ENCODE data around the gene RPRD2. TPM values are rescaled to one million over a fixed set of nuclear protein-coding genes. Genes with fewer than 3 reads are reported as not detected.

Gene RPRD2
- total RNA-seq, 1 donor from 2014 or later = 26.0 TPM

DNA sequence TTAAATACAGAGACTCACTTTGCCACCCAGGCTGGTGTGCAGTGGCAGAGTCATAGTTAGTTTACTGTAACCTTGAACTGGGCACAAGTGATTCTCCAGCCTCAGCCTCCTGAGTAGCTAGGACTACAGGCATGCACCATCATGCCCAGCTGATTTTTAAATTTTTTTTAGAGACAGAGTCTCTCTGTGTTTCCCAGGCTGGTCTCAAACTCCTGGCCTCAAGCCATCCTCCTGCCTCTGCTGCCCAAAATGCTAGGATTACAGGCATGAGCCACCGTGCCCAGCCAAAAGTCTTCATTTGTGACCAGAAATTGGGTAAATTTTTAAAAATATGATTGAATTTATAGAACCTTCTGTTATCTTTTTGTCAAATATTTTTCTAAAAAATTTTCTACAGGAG, 105.3 kb downstream of the RPRD2 start:
- no peak overlapping the region for H3K4me3 Mint-ChIP-seq (ENCODE audit: unreplicated experiment)
- Histone ChIP-seq H3K4me3 (ENCODE audit: insufficient read depth, low read depth, low read length) (no peak overlapping the region), H4K20me1 (ENCODE audit: insufficient read depth, low read length) (peaks cover 2% of the 10 kb centered on the region), H3K9ac (ENCODE audit: low read length) (no peak overlapping the region), H3K27ac (ENCODE audit: low read depth, low read length) (no peak overlapping the region), H3K4me2 (ENCODE audit: low read length) (no peak overlapping the region), H3K9me3 (ENCODE audit: insufficient read depth, low read depth, low read length) (no peaks in the 10 kb centered on the region), H3K79me2 (ENCODE audit: insufficient read depth, low read length) (no peaks in the 10 kb centered on the region), H3K4me1 (ENCODE audit: insufficient read depth, low read length) (no peaks in the 10 kb centered on the region), H3K36me3 (ENCODE audit: insufficient read depth, low read length) (peaks cover 21% of the 10 kb centered on the region), H2AFZ (ENCODE audit: low read depth, low read length) (no peak overlapping the region), H3K27me3 (ENCODE audit: insufficient read depth, low read length) (no peaks in the 10 kb centered on the region)
- no peak for DNase-seq (ENCODE audit: low read depth)
- H3K9me3 Mint-ChIP-seq (ENCODE audit: unreplicated experiment) = no peaks in the 10 kb centered on the region
- no peaks in the 10 kb centered on the region for H3K4me1 Mint-ChIP-seq (ENCODE audit: low read depth, unreplicated experiment)
- no peak overlapping the region for H3K27ac Mint-ChIP-seq (ENCODE audit: unreplicated experiment)
- FAIRE-seq = no peak
- TF ChIP-seq CTCF (IDR thresholded peaks at IDR 0.05; ENCODE audit: insufficient read depth, low read depth, low read length) (no peak), EZH2 (IDR thresholded peaks at IDR 0.05; ENCODE audit: insufficient read depth, low read length) (no peak)
- peaks cover 17% of the 10 kb centered on the region for H3K36me3 Mint-ChIP-seq (ENCODE audit: low read depth, unreplicated experiment)
- no peaks in the 10 kb centered on the region for H3K27me3 Mint-ChIP-seq (ENCODE audit: low read depth, unreplicated experiment)

DNA sequence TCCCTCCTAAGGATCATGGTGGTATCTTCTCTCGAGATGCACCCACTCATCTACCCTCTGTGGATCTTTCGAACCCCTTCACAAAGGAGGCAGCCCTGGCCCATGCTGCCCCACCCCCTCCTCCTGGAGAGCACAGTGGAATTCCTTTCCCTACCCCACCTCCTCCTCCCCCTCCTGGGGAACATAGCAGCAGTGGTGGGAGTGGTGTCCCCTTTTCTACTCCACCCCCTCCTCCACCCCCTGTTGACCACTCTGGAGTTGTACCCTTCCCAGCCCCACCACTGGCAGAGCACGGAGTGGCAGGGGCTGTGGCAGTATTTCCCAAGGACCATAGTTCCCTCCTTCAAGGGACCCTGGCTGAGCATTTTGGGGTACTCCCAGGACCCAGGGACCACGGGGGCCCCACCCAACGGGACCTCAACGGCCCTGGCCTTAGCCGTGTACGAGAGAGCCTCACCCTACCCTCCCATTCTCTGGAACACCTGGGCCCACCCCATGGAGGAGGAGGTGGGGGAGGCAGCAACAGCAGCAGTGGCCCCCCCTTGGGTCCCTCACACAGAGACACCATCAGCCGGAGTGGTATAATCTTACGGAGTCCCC, 108.8 kb downstream of the RPRD2 start:
- FAIRE-seq (no peak), DNase-seq (ENCODE audit: low read depth) (no peak)
- Mint-ChIP-seq H3K27me3 (ENCODE audit: low read depth, unreplicated experiment) (no peaks in the 10 kb centered on the region), H3K27ac (ENCODE audit: unreplicated experiment) (no peak overlapping the region), H3K4me1 (ENCODE audit: low read depth, unreplicated experiment) (peaks cover 16% of the 10 kb centered on the region), H3K9me3 (ENCODE audit: unreplicated experiment) (no peaks in the 10 kb centered on the region), H3K4me3 (ENCODE audit: unreplicated experiment) (no peak overlapping the region), H3K36me3 (ENCODE audit: low read depth, unreplicated experiment) (peaks cover 14% of the 10 kb centered on the region)
- H3K36me3 ChIP-seq (ENCODE audit: insufficient read depth, low read length) = peaks cover 21% of the 10 kb centered on the region
- no peak overlapping the region for H3K4me3 ChIP-seq (ENCODE audit: insufficient read depth, low read depth, low read length)
- no peak overlapping the region for H3K27ac ChIP-seq (ENCODE audit: low read depth, low read length)
- H4K20me1 ChIP-seq (ENCODE audit: insufficient read depth, low read length) = no peaks in the 10 kb centered on the region
- no peak overlapping the region for H3K4me2 ChIP-seq (ENCODE audit: low read length)
- H3K9me3 ChIP-seq (ENCODE audit: insufficient read depth, low read depth, low read length) = no peaks in the 10 kb centered on the region
- no peak overlapping the region for H3K9ac ChIP-seq (ENCODE audit: low read length)
- H3K4me1 ChIP-seq (ENCODE audit: insufficient read depth, low read length) = peaks cover 5% of the 10 kb centered on the region
- H3K79me2 ChIP-seq (ENCODE audit: insufficient read depth, low read length) = no peaks in the 10 kb centered on the region
- no peak overlapping the region for H2AFZ ChIP-seq (ENCODE audit: low read depth, low read length)
- TF ChIP-seq EZH2 (IDR thresholded peaks at IDR 0.05; ENCODE audit: insufficient read depth, low read length) (no peak), CTCF (IDR thresholded peaks at IDR 0.05; ENCODE audit: insufficient read depth, low read depth, low read length) (no peak)
- H3K27me3 ChIP-seq (ENCODE audit: insufficient read depth, low read length) = no peaks in the 10 kb centered on the region

DNA sequence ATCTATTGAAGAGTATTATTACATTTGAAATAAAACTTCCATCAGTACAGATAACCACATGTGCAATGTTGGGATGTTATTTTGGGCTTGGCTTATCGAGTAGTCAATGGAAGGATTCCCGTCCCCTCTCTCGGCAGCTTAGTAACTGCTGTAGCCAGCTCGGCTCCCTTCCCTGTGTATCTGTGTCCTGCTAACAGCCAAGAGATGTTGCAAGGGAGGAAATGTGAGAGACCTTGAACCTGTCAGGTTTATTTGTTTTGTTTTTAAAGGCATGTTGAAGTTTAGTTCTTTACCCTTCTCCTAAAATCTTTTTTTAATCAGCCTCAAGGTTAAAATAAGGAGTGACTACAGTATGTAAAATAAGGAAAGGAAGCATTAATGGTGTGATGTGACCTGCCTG, 109.7 kb downstream of the RPRD2 start:
- peaks cover 14% of the 10 kb centered on the region for H3K36me3 Mint-ChIP-seq (ENCODE audit: low read depth, unreplicated experiment)
- no peak for DNase-seq (ENCODE audit: low read depth)
- no peak overlapping the region for H3K4me3 Mint-ChIP-seq (ENCODE audit: unreplicated experiment)
- no peaks in the 10 kb centered on the region for H3K9me3 Mint-ChIP-seq (ENCODE audit: unreplicated experiment)
- no peak for FAIRE-seq
- Histone ChIP-seq H3K9ac (ENCODE audit: low read length) (no peak overlapping the region), H3K79me2 (ENCODE audit: insufficient read depth, low read length) (no peaks in the 10 kb centered on the region), H3K27ac (ENCODE audit: low read depth, low read length) (no peak overlapping the region), H3K36me3 (ENCODE audit: insufficient read depth, low read length) (peaks cover 21% of the 10 kb centered on the region), H2AFZ (ENCODE audit: low read depth, low read length) (no peak overlapping the region), H3K4me2 (ENCODE audit: low read length) (no peak overlapping the region), H4K20me1 (ENCODE audit: insufficient read depth, low read length) (no peaks in the 10 kb centered on the region), H3K9me3 (ENCODE audit: insufficient read depth, low read depth, low read length) (no peaks in the 10 kb centered on the region), H3K4me3 (ENCODE audit: insufficient read depth, low read depth, low read length) (no peak overlapping the region), H3K27me3 (ENCODE audit: insufficient read depth, low read length) (no peaks in the 10 kb centered on the region), H3K4me1 (ENCODE audit: insufficient read depth, low read length) (peaks cover 9% of the 10 kb centered on the region)
- no peaks in the 10 kb centered on the region for H3K27me3 Mint-ChIP-seq (ENCODE audit: low read depth, unreplicated experiment)
- no peak overlapping the region for H3K27ac Mint-ChIP-seq (ENCODE audit: unreplicated experiment)
- peaks cover 19% of the 10 kb centered on the region for H3K4me1 Mint-ChIP-seq (ENCODE audit: low read depth, unreplicated experiment)
- TF ChIP-seq CTCF (IDR thresholded peaks at IDR 0.05; ENCODE audit: insufficient read depth, low read depth, low read length) (no peak), EZH2 (IDR thresholded peaks at IDR 0.05; ENCODE audit: insufficient read depth, low read length) (no peak)

All from astrocyte (in vitro differentiated cells and primary cell).